Gastroesophageal sphincter (tissue), 3 donors: ENCODE results near the gene GATAD2B.

Source experiments
- EP300 ChIP-seq: sonication (generic); formaldehyde crosslinking; IDR thresholded peaks from one replicate; pipeline ENCODE4 v1.6.1; 2017; ENCODE audit warnings: antibody characterized with exemption, mild to moderate bottlenecking
- POLR2A ChIP-seq, 2 donors: fragments of 450-650 bp; IDR thresholded peaks; one replicate each; pipeline ENCODE4 v1.6.1; 2017; ENCODE audit warnings: antibody characterized with exemption in 2 of 2, mild to moderate bottlenecking in 2 of 2, moderate library complexity in 1 of 2
- POLR2AphosphoS5 ChIP-seq: sonication (generic); formaldehyde crosslinking; IDR thresholded peaks from one replicate; pipeline ENCODE4 v1.6.1; 2017; ENCODE audit warnings: antibody characterized with exemption
- TF ChIP-seq, protein P1 (sequence below), 4 experiments: fragments of 200-600 bp in 2 of 4; fragments of 450-650 bp in 2 of 4; sonication (generic) in 1 of 4; IDR thresholded peaks; one replicate each; pipeline ENCODE4 v1.5.1; 2017 to 2019; ENCODE audit warnings: antibody characterized with exemption in 4 of 4, mild to moderate bottlenecking in 2 of 4, moderate library complexity in 2 of 4

DNA sequence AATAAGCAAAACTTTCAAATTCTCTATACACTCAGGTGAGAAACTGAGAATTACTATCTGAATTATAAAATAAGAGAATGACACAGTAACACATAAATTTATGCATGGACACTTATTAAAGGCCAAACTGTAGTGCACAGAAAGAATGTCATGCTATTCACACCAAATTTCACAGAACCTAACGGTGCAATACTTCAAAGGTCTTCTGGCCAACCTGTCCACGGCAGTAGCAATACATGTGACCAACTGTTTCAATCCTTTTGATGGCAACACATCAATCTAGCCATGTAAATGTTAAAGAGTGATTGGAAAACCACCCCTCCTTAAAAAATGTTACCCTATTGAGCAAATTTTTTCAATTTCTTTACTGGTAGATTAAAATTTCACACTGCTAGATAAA, 10.4 kb downstream of the GATAD2B start:
- TF ChIP-seq POLR2A (IDR thresholded peaks at IDR 0.05) (no peak), POLR2AphosphoS5 (no peak), EP300 (no peak)
- TF ChIP-seq, protein P1, sequence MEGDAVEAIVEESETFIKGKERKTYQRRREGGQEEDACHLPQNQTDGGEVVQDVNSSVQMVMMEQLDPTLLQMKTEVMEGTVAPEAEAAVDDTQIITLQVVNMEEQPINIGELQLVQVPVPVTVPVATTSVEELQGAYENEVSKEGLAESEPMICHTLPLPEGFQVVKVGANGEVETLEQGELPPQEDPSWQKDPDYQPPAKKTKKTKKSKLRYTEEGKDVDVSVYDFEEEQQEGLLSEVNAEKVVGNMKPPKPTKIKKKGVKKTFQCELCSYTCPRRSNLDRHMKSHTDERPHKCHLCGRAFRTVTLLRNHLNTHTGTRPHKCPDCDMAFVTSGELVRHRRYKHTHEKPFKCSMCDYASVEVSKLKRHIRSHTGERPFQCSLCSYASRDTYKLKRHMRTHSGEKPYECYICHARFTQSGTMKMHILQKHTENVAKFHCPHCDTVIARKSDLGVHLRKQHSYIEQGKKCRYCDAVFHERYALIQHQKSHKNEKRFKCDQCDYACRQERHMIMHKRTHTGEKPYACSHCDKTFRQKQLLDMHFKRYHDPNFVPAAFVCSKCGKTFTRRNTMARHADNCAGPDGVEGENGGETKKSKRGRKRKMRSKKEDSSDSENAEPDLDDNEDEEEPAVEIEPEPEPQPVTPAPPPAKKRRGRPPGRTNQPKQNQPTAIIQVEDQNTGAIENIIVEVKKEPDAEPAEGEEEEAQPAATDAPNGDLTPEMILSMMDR (IDR thresholded peaks at IDR 0.05): no peak
